Measurements from ENCODE around the gene HPDL. TPM values are rescaled to one million over a fixed set of nuclear protein-coding genes. Genes with fewer than 3 reads are reported as not detected.
A peak's percentile ranks its signal among the peaks of the same experiment; 100 is the strongest.

The HPDL gene
- polyA plus RNA-seq, 1 donor (not counting 4 experiments of a cell fraction or from before 2014, with no cell fraction given), result 0.14 TPM

DNA sequence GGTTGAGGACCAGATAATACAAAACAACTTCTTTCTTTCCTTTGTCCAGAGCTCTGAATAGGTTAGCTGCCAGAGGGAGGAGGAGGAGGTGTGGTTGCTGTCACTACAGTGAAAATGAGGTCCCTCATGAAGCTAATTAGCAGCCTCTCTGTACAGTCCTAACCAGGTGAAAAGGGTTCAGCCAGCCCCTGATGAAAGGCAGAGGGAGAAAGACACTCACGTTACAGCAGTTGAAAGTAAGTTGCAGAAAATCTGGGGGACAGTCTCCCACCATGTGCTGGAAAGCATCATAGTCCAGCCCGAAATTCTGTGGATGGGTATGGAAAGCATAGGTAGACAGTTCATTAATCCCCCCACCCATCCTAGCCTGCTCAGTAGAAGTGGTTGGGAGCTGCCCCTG, 19.8 kb downstream of the HPDL start:
- FAIRE-seq (no peak), DNase-seq (ENCODE audit: low read depth, low spot score) (no peak)
- no peak overlapping the region for H3K4me2 ChIP-seq (ENCODE audit: control insufficient read depth, extremely low read depth, insufficient read depth, low read depth, low read length)
- no peak overlapping the region for H2AFZ ChIP-seq (ENCODE audit: control insufficient read depth, low read length)
- H3K27me3 ChIP-seq (ENCODE audit: control insufficient read depth, extremely low read depth, insufficient read depth, low read length), result no peaks in the 10 kb centered on the region
- peaks cover 23% of the 10 kb centered on the region for H3K4me1 ChIP-seq (ENCODE audit: control insufficient read depth, extremely low read depth, insufficient read depth, low read length)
- dilution Hi-C loops (cut with MboI; ENCODE audit: extremely low pct_ligation_motif_present, low sequenced_read_pairs), result no loop called here
- no peaks in the 10 kb centered on the region for H3K9me3 ChIP-seq (ENCODE audit: control insufficient read depth, low read depth, low read length)
- peaks cover 26 to 32% of the 10 kb centered on the region in 2 experiments for H3K36me3 ChIP-seq (ENCODE audit: control insufficient read depth in 2 of 2, extremely low read depth in 1 of 2, insufficient read depth in 2 of 2, low read length in 2 of 2)
- no peaks in the 10 kb centered on the region for H3K9me1 ChIP-seq (ENCODE audit: control insufficient read depth, extremely low read depth, insufficient read depth, low read length)
- peaks cover 3% of the 10 kb centered on the region for H3K79me2 ChIP-seq (ENCODE audit: control insufficient read depth, insufficient read depth, low read length)
- H4K20me1 ChIP-seq (ENCODE audit: control insufficient read depth, extremely low read depth, insufficient read depth, low read length), result no peaks in the 10 kb centered on the region
- H3K4me3 ChIP-seq (ENCODE audit: control insufficient read depth in 2 of 3, extremely low read depth in 1 of 3, insufficient read depth in 2 of 3, low read depth in 1 of 3, low read length in 3 of 3), result no peak overlapping the region
- H3K9ac ChIP-seq (ENCODE audit: control insufficient read depth, extremely low read depth, insufficient read depth, low read length), result no peak overlapping the region
- no peak overlapping the region for H3K27ac ChIP-seq (ENCODE audit: control insufficient read depth, insufficient read depth, low read length)
- TF ChIP-seq EZH2 (IDR thresholded peaks at IDR 0.05; ENCODE audit: low read length), result no peak
- TF ChIP-seq, protein P1, sequence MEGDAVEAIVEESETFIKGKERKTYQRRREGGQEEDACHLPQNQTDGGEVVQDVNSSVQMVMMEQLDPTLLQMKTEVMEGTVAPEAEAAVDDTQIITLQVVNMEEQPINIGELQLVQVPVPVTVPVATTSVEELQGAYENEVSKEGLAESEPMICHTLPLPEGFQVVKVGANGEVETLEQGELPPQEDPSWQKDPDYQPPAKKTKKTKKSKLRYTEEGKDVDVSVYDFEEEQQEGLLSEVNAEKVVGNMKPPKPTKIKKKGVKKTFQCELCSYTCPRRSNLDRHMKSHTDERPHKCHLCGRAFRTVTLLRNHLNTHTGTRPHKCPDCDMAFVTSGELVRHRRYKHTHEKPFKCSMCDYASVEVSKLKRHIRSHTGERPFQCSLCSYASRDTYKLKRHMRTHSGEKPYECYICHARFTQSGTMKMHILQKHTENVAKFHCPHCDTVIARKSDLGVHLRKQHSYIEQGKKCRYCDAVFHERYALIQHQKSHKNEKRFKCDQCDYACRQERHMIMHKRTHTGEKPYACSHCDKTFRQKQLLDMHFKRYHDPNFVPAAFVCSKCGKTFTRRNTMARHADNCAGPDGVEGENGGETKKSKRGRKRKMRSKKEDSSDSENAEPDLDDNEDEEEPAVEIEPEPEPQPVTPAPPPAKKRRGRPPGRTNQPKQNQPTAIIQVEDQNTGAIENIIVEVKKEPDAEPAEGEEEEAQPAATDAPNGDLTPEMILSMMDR (optimal IDR thresholded peaks at IDR 0.05 in 1 of 3, IDR thresholded peaks at IDR 0.05 in 1 of 3, conservative IDR thresholded peaks at IDR 0.05 in 1 of 3; ENCODE audit: extremely low read depth in 1 of 3, insufficient read depth in 2 of 3, low read length in 3 of 3), result no peak

DNA sequence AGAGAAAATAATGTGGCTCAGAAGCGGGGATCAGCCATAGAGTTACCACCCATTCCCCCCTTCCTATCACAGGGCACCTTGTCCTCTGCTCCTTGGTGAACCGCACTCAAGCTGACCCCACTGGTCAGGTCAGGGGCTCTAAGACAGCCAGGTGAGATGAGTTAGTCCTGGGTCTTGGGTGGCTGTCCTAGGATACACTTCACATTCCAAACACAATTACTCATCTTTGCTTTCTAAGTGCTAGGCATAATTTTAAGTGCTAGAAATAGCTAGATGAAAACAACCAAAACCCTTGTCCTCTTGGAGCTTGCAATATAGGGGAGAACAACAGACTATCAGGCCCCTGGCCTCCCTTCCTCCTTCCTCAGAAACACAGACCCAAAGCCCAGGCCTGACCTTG, 21.3 kb downstream of the HPDL start:
- TF ChIP-seq EZH2 (IDR thresholded peaks at IDR 0.05; ENCODE audit: low read length), result no peak
- TF ChIP-seq, protein P1 (optimal IDR thresholded peaks at IDR 0.05 in 1 of 3, IDR thresholded peaks at IDR 0.05 in 1 of 3, conservative IDR thresholded peaks at IDR 0.05 in 1 of 3; ENCODE audit: extremely low read depth in 1 of 3, insufficient read depth in 2 of 3, low read length in 3 of 3), result no peak
- Histone ChIP-seq H3K36me3 (ENCODE audit: control insufficient read depth in 2 of 2, extremely low read depth in 1 of 2, insufficient read depth in 2 of 2, low read length in 2 of 2) (peaks cover 16 to 18% of the 10 kb centered on the region in 2 experiments), H2AFZ (ENCODE audit: control insufficient read depth, low read length) (no peak overlapping the region), H3K4me3 (ENCODE audit: control insufficient read depth in 2 of 3, extremely low read depth in 1 of 3, insufficient read depth in 2 of 3, low read depth in 1 of 3, low read length in 3 of 3) (no peak overlapping the region), H3K9me3 (ENCODE audit: control insufficient read depth, low read depth, low read length) (no peaks in the 10 kb centered on the region), H3K4me1 (ENCODE audit: control insufficient read depth, extremely low read depth, insufficient read depth, low read length) (peaks cover 22% of the 10 kb centered on the region), H3K4me2 (ENCODE audit: control insufficient read depth, extremely low read depth, insufficient read depth, low read depth, low read length) (peak overlapping the region; percentile 42), H3K27me3 (ENCODE audit: control insufficient read depth, extremely low read depth, insufficient read depth, low read length) (no peaks in the 10 kb centered on the region), H3K9me1 (ENCODE audit: control insufficient read depth, extremely low read depth, insufficient read depth, low read length) (no peaks in the 10 kb centered on the region), H4K20me1 (ENCODE audit: control insufficient read depth, extremely low read depth, insufficient read depth, low read length) (no peaks in the 10 kb centered on the region), H3K9ac (ENCODE audit: control insufficient read depth, extremely low read depth, insufficient read depth, low read length) (no peak overlapping the region), H3K27ac (ENCODE audit: control insufficient read depth, insufficient read depth, low read length) (peak overlapping the region; percentile 7), H3K79me2 (ENCODE audit: control insufficient read depth, insufficient read depth, low read length) (no peaks in the 10 kb centered on the region)
- FAIRE-seq (peak; percentile 58), DNase-seq (ENCODE audit: low read depth, low spot score) (no peak)
- dilution Hi-C loops (cut with MboI; ENCODE audit: extremely low pct_ligation_motif_present, low sequenced_read_pairs), result no loop called here
